HPDE6-E6E7 (cell line): ENCODE results near the gene TPRN.

Source experiments
- DNase-seq: peaks from one replicate; pipeline ENCODE4 v3.0.0; 2011; ENCODE audit warnings: missing footprints; ENCODE audit errors: extremely low spot score

TPRN gene

DNA sequence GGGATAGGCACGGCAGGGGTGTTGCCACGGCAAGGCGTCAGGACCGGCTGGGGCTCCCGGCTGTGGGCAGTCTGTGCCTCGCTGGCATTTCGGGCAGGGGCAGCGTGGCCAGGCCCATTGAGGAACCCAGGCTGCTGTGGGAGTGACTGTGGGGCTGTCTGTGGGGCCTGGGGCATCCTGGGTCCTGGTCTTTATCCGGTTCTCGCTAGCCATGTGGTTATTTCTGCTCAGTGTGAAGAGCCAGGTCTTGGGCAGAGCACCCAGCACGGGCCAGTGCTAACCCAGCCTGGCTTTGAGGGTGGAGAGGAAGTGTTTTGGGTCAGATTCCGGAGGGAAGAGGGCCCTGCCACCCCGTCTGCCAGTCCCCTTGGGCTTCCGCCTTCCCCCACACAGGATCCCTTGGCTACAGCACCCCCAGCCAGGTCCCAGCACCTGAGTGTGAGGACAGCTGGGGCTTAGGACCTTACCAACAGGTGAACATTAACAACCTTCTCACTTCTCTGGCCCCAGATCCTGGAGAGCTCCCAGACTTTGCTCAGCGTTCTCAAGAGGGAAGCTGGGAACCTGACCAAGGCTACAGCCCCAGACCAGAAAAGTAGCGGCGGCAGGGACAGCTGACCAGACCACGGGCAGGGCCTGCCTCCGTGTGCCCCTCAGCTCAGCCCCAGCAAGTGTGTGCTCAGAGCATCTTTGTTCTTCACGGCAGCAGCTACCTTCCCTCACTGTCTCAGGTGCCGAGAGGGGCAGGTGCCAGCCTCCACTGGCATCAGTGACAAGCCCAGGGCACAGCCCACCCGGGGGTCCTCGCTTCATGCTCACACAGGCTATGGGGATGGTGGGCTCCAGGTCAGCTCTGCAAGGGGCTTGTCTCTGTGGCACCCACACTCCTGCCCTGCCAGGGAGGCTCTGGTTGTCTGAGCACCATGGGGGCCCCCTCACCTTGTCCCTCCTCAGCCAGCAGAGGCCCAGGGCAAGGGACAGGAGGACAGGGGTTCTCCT, 10.9 kb downstream of the TPRN start:
- no peak for DNase-seq

DNA sequence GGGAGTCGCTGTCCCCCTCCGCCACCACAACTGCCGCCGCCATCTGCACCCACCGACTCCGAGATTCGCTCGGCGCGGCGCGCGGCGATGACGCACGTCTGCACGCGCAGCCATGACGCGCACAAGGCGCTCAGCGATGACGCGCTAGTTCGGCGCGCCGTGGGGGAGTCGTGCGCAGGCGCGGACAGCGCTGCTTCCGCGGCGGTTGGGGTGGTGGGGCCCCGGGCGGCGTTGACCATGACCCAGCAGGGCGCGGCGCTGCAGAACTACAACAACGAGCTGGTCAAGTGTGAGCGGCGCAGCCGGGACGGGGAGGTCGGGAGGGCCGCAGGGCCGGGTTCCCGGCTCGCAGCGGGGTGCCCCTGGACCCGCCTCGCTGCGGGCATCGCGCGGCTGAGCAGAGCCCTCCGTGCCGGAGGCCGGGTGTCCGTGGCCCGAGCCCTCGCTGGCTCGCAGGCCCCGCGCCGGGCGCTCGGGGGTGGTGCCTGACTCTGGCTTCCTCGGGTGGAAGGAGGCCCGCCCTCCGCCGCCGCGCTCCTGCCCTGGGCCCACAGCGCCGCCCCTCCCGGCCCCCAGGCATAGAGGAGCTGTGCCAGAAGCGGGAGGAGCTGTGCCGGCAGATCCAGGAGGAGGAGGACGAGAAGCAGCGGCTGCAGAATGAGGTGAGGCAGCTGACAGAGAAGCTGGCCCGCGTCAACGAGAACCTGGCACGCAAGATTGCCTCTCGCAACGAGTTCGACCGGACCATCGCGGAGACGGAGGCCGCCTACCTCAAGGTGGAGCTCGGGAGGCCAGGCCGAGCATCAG, 11.8 kb downstream of the TPRN start, which contains the start of the genes ANAPC2 and SSNA1:
Gene ANAPC2 (minus strand): TSS at position 71 of the 807 bp plus-strand sequence. CDS start 28 bp downstream, at position 43.
Gene SSNA1 (plus strand): TSS at position 187 of the 807 bp plus-strand sequence. CDS start 51 bp downstream, at position 238.
- DNase-seq: peak; percentile 89

DNA sequence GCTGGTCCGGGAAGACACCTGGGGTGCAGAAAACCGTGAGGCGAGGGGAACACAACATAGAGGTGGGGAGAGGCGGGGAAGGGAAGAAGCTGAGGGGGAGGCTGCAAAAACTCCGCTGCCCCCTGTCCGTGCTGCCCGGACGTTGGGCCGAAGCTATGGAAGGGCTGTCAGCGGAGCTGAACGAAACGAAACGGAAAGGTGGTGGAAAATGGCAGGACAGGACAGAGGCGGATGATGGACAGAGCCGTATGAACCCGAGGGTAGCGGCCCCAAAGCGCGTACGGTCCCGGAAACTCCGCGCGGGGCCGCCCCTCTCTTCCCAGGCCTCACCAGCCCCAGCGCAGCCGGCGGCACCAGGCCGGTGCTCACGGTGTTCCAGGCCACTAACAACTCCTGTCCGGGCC, 12.5 kb downstream of the TPRN start:
- no peak for DNase-seq

DNA sequence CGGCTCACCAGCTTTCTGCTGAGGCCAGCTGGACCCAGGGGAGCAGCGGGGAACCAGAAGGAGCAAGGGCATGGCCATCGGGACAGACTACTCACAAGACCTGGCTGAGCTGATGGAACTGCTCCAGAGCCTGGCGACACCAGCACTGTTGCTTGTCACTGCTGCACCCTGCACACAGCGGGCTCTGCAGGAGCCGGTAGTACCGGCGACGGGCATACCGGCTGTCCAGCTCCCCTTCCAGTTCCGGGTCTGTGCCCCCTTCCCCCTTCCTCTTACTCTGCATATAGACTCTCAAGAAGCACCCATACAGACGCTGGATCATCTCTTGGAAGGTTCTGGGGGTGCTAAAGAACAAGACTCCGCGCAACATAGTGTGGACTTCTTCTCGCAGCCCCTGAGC, 13.2 kb downstream of the TPRN start:
- DNase-seq: no peak

DNA sequence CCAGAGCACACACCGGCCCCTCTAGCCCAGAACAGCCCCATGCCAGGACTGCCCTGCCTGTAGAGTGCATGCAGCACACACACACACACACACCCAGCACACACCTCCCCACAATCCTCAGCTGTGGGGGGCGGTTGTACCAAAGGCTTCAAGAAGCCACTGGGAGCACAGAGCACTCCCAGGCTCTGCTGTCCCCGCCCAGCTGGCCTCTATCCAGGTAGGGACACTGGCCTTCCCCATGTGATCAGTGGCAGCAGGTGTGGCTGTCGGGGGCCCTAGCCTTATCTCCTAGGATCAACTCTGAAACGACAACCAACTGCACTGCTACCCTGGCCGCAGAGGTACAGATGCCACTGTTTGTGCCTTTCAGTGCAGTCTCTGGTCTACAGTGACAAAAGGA, 14.2 kb downstream of the TPRN start:
- DNase-seq: no peak

DNA sequence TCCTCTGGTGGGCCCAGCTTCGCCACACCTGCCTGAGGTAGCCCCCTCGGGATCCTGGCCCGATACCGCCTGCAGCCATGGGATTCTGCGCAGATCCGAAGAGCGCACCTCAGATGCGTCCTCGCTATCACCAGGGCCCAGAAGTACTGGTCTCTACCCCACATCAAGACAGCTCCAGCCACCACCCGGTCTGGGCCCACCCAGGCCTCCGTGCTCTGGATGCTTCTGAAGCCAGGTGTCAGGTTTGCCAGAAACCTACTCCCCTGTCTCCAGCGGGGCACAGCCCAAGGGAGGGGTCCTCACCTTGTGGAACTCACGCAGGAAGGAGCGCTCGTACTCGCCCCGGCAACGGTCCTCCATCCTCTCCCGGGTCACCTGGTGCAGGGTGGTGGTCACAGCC, 14.6 kb downstream of the TPRN start:
- DNase-seq: no peak

DNA sequence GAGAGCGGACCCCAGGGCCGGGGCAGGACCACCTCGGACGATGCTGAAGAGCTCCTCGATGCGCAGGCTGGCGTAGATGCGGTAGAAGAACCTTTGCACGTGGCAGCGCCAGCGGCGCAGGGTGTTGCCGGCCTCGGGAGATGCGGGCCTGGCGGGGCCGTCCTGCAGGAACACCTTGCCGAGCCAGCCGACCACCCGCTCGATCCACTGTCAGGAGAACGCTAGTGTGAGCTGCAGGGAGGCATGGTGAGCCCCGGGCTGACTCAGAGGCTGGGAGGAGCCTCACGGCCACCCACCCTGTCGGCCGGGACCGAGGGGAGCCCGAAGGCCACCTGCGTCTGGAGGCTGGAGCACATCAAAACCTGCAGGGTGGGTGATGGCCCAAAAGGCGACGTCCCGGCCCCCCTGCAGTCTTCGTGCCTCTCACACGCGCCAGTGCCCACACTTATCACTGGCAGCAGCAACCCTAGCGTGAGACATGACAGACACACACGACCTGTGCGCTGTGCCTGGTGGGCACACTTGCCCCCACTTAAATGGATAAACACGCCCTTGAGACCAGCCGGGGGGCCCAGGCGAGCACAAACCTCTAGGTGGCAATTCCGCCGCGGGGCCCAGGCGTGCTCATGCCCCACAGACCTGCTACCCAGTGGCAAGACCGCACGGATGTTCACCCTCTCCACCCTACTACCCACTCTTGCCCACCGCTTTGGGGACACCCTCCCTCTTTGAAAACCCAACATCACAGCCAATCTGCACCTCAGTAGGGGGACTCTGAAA, 15.5 kb downstream of the TPRN start:
- DNase-seq: no peak

DNA sequence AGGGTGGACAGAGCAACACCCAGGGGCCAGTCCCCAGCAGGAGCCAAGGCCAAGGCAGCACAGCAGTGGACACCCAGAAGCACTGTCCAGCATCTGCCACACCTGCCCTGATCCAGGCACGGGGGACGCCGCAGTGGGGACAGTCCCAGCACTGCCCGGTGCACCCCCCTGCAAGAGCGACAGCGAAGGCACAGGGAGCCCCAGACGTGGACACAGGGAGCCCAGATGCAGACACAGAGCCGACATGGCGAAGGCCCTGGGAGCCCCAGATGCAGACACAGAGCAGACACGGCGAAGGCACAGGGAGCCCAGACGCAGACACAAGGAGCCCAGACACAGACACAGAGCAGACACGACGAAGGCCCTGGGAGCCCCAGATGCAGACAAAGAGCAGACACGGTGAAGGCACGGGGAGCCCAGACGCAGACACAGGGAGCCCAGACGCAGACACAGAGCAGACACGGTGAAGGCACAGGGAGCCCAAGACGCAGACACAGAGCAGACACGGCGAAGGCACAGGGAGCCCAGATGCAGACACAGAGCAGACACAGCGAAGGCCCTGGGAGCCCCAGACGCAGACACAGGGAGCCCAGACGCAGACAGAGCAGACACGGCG, 16.5 kb downstream of the TPRN start:
- DNase-seq: no peak

DNA sequence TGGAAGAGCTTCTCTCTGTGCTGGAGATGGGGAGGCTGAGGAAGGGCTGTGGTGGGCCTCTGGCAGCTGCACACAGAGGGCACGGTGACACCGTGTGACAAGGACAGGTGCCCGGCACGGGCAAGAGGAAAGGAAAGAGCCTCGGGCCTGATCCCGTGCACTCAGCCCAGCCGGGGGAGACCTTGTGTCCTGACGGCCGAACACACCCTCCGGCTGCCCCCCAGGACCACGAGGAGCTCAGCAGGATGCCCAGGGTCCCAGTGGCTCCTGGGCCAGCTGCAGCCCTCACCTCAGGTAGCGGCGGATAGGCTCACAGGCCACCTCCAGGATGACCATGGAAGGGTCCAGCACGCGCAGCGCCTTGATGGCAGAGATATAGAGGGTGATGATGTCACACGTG, 17.7 kb downstream of the TPRN start:
- DNase-seq: no peak

DNA sequence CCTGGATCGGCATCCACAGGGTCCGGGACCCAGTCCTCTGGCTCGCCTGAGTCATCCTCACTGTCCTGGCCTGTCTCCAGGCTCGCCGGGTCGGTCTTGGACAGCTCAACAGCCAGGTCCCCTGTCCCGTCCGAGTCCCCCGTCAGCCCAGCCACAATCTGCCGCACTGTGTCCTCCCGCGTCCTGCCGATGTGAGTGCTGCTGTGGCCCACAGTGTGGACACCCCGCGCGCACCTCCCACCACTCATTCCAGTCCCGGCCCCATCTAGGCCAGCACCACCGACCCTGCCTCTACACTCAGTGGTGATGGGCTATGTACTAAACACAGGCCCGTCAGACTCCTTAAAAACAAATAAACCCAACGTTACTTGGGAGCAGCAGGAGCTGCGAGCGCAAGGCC, 18.9 kb downstream of the TPRN start:
- no peak for DNase-seq

DNA sequence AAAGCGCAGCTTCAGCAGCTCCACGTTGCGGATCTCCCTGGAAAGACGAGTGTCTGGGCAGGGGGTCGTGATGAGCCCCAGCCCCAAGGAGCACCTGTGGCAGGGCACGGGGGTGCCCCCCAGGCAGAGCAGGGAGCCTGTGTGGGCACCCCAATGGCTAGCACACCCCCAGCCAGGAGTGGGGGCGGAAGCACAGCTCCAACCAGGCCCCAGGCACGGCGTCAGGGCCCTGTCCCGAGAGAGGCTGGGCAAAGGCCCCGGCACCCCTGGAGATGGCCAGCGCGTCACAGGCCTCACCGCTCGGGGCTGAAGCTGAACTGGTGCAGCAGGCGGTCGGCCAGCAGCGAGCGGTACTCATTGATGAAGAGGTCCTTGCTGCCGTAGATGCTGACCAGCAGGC, 20.1 kb downstream of the TPRN start:
- no peak for DNase-seq

DNA sequence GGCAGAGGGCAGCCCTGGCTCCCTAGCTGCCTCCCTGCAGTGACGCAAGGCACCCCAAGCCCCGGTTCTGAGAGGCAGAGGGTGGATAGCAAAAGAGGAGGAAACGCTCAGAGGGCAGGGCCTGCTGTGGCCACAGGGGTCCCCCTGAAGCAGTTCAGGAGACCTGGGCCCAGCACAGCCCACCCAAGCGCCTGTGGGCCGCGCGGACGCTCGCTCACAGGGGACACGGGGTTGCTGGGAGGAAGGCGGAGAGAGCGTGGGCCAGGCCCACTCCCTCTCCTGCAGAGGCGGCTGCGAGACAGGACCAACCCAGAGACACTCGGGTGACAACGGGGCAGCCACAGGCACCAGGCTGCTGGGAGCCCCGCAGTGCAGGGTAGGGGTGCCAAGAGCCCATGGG, 20.8 kb downstream of the TPRN start:
- DNase-seq: no peak

DNA sequence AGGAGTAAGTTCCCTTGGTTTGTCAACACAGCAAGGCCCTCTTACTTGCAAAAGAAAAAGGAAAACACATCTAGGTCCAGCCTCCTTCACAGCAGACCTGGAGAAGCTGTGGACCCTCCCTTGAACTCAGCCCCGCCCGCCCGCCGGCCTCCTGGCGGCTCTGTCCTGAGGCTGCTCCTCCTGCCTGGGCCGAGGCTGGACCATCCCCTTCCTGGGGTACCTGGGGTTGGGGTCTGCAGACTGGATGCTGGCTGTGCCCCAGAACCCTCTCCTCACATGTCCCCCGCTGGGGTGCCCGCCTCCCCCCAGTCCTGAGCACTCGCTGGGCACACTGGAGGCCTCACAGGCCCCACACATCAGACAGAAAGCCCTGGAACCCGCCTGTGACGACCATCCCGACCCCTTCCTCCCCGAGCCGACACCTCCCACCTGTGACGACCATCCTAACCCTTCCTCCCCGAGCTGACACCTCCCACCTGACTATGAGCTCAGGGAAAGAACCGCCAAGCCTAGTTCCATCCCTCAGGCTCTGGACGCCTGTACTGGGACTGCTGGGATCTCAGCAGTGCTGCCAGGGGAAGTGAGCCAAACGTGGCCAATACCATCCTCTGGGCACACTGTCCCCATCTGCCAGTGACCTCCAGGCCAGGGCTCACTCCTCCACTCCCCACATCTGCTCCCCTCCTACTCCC, 21.5 kb downstream of the TPRN start:
- DNase-seq: no peak

DNA sequence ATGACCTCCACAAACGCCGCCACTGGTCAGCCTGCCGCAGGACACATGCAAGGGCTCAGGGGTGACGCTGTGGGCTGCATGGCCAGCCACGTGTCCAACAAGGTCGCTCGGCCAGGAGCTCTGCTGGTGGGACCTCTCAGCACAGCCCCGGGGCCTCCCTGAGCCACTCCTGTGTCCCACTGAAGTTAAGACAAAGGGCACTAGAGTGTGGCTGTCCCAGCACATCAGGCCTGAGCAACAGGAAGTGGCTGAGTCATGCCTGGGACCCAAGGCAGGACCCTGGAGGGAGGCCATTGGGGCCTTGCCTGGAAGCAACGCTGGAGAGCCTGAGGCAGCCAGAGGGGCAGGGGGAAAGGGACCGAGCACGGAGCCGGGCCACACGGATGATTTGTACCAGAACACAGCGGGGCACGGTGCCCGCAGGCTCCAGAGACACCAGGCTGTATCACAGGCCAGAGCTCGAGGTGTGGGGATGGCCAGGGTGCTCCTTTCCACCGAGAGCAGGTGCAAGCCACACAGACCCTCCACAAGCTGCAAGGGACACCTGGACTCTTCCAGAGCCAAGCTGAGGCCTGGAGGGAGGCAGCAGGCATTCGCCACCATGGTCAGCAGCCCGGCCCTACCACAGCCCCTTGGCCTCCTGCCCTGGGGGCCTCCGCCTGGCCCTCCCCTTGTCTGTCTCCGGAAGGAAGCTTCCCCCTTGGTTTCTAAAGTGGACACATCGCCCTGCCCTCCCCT, 22.2 kb downstream of the TPRN start:
- no peak for DNase-seq

DNA sequence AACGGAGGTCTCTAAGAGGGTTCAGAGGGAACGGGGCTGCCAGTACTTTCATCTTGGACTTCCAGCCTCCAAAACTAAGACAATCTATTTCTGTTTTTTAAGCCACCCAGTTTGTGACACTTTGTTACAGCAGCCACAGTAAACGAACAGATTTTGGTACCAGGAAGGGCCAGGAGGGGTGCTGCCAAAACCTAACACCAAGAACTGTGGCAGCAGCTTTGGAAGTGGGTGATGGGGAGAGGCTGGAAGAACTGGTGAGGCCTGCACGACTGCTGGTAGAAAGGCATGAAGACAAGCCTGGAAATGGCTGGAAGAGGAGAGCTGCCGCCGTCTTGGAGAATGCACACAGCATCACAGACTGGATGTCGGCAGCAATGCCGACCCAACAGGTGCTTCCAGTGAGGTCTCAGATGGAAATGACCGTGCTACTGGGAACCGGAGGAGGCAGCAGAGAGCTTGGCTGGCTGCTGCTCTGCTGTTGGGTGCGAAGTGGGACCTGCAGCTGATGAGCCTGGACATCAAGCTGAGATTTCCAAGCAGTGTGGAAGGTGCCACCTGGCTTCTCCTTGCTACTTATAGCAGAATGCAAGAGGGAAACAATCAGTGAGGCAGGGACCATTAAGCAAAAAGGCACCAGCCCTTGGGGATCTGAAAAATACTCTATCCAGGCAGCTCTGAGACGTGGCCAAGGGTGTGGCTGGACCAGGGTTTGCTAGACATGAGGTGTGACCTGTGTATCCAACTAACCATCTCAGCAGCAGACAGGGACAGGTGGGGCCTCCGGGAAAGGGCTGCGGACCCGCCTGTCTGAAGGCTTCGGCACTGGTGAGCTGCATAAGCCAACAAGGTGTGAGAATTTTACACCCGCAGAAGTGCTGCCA, 24.0 kb downstream of the TPRN start:
- DNase-seq: peak; percentile 75

DNA sequence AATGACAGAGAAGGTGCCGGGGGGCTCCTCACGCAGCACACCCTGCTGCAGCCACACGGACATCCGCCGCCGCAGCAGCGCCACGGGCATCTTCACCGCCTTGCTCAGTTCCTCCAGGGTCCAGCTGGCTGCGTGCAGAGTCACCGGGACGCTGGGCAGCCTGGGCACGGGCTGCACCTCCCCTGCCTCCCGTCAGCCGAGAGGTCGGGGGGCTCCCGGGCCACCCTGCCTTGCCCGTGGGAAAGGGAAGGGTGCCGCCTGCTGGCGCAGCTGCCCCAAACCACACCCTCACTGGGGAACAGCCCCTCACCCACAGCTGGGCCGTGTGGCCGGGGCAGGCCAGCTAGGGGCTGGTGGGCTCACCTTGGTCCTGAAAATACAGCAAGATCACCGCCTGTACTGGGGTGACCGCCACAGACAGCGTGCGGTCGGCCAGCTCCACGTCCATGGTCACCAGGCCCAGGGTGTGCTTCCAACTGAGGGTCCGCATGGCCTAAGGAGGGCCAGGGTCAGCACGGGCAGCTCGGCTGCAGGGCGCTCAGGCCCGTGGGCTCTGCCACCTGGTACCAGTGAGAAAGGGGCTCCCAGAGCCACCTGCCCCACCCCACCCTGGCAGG, 25.1 kb downstream of the TPRN start:
- no peak for DNase-seq

DNA sequence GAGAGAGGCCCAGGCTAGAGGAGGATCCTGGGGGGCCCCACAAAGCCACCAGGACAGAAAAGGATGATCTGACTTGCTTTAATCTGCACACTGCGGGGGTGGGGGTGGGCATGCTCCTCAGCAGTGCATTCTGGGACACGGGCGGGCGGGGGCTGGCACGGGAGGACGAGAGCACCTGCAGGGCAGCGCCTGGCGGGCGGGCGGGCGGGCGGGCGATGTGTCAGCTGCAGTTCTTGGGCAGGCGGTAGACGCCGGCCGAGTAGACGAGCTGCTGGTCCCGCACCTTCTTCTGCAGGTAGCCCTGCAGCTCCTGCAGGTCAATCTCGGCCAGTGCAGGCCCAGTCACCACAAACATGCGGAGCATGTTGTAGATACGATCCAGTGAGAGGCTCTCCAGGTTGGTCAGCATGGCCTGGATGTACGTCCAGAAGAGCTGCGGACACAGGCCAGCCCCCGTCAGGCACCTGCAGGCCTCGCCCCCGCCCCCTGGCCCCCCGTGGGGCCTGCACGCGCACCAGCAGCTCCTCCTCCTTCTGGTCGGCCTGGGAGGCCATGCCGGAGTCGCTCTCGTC, 25.7 kb downstream of the TPRN start:
- no peak for DNase-seq
